GM21825 (cell line): ENCODE data around the gene NGLY1.

ENCODE experiments used
- ATAC-seq: cut with Tn5 transposase; IDR thresholded peaks from one replicate; pipeline ENCODE4 v1.9.1; 2021; ENCODE audit warnings: mild to moderate bottlenecking, moderate library complexity; ENCODE audit not compliant: unreplicated experiment

Gene NGLY1, protein sequence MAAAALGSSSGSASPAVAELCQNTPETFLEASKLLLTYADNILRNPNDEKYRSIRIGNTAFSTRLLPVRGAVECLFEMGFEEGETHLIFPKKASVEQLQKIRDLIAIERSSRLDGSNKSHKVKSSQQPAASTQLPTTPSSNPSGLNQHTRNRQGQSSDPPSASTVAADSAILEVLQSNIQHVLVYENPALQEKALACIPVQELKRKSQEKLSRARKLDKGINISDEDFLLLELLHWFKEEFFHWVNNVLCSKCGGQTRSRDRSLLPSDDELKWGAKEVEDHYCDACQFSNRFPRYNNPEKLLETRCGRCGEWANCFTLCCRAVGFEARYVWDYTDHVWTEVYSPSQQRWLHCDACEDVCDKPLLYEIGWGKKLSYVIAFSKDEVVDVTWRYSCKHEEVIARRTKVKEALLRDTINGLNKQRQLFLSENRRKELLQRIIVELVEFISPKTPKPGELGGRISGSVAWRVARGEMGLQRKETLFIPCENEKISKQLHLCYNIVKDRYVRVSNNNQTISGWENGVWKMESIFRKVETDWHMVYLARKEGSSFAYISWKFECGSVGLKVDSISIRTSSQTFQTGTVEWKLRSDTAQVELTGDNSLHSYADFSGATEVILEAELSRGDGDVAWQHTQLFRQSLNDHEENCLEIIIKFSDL

GRCh38 chr3:25782938-25783660, at the start of gene NGLY1:
TSS of gene NGLY1 (minus strand) at chr3:25783443. CDS start at chr3:25783390, 53 bp downstream.
- peak; percentile 74 for ATAC-seq

GRCh38 chr3:25831578-25831977, 48.3 kb upstream of the NGLY1 start:
- ATAC-seq = no peak

- no peak for ATAC-seq
These were observed 47.4 kb upstream of the NGLY1 start for GRCh38 chr3:25830373-25831280.

DNA sequence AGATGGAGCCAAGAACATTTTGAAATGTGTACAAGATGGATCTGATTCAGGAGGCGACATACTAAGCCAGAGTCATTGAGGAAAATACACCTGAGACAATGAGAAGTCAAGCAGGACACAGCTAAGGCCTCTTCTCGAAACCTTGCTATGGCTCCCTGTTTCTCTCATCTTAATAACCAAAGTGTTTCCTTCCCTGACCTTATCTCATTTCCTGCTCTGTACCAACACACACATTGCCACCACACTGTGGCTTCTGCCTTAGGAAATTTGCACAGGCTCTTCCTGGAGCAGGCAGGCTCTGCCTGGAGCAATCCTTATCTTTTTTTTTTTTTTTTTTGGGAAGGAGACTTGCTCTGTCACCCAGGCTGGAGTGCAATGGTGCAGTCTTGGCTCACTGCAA, 43.3 kb upstream of the NGLY1 start:
- no peak for ATAC-seq

DNA sequence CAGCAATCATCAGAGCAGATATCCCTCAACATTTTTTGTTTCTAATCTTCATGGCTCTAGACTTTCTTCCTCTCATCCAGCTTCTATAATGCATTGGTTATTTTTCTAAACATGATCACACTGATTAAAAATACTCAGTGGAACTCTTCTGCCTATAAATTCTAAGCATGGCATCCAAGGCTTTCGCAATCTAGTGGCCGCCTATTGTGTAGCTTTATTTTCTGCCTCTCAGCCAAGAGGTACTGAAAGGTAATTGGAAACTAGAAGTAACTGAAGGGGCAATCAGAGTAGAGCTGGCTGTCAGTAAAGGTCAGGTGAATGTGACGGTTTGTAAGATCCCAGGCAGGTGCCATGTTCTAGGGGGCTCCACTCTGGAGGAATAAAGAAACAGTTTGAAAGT, 40.1 kb upstream of the NGLY1 start:
- no peak for ATAC-seq

DNA sequence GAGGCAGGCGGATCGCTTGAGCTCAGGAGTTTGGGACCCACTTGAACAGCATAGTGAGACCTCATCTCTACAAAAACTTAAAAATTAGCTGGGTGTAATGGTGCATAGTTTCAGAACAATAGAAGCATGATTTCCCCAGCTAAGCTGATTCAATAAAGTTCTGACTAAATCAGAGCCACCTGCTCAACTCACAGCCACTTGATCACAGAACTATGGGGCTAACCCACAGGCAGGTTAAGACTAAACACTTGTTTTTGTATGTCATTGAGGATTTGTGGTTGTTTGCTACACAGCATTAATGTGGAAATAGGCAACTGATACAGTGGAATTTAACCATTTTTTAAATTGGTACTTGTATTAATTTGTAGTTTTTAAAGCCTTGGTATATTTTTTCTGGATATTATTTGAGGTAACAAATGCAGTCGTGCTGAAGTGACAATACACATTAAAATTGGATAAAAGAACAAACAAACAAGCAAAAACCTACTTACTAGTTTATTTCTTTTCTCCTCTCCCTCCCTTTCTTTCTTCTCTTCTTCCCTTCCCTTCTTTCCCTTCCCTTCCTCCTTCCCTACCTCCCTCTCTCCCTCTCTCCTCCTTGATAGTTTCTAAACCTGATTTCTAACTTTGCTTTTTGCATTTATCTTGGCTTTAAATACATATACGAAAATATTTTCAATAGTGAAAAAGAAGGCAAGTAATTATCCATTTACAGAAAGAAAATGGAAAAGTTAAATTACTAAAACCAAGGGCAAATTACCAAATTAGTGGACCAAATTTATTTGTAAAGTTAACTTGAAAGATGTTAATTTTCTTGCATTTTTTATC, 38.7 kb upstream of the NGLY1 start:
- no peak for ATAC-seq

GRCh38 chr3:25820816-25821486, 37.7 kb upstream of the NGLY1 start:
- ATAC-seq = no peak

- ATAC-seq = no peak
These were observed 37.1 kb upstream of the NGLY1 start for GRCh38 chr3:25820366-25820765.

- no peak for ATAC-seq
These were observed 35.1 kb upstream of the NGLY1 start for GRCh38 chr3:25818335-25818734.

DNA sequence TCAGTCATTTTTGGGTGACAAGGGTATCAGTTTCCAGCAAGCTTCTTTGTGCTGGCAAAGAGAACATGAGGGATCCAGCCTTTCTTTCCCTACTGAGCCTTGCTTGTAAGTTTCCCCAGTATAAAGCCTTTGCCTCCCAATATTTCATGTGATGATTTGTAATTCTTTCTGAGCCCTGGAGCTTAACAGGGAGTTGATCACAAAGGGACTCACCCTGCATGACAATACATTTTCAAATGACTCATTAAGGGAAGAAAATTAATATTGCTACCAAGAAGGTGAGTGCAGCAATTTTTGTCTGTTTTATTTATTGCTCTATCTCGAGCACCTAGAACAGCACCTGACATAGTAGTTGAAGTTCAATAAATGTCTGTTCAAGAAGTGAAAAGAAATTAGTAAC, 34.4 kb upstream of the NGLY1 start:
- ATAC-seq = no peak

DNA sequence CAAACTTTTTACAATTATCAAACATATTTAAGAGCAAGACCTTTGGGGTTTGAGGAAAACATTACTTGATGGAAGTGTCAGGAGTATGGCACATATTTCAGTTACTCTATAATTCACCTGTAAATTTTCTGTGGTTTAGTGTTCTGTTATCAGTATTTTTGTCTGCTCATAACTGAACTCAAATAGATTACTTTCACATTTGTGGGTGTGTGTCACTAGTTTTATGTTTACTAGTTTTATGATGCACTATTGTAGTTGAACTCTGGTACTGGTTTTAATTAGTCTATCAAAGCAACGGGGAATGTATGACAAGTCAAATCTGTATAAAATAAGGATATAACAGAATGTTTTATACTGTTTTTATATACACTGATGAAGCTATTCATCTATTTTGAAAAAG, 33.9 kb upstream of the NGLY1 start:
- no peak for ATAC-seq

DNA sequence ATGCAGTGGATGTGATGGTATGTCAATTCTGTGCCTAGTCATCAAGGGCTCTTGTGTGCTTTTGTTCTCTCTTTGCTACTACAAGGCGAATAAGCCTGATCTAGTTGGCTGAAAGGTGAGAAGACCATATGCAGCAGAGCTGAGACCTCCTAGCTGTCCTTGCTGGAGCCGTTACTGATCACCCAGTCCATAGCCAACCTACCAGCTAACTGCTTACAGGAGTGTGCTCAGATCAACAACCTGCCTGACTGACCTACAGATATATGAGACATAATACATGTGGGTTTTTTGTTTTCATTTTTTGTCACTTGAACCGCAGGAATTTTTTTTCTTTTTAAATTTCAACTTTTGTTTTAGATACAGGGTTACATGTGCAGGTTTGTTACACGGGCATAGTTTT, 29.4 kb upstream of the NGLY1 start:
- ATAC-seq = no peak

- no peak for ATAC-seq
These were observed 21.4 kb upstream of the NGLY1 start for GRCh38 chr3:25804676-25805075.

GRCh38 chr3:25803833-25804232, 20.6 kb upstream of the NGLY1 start:
- no peak for ATAC-seq

DNA sequence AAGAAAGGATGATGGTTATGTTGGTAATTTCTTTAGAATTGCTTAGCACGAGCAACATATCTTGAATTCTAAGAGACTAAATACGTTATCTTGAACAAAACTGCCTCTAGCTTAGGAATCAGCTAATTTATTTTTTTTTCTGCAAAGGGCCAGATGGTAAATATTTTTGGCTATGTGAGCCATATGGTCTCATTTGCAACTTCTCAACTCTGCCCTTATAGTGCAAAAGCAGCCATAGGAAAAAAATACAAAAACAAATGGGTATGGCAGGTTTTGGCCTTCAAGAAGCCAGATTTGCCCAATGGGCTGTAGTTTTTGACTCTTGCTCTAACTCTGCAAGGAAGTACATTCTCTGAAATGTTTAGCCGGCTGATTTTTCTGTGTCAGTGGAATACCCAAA, 18.5 kb upstream of the NGLY1 start:
- ATAC-seq = no peak

DNA sequence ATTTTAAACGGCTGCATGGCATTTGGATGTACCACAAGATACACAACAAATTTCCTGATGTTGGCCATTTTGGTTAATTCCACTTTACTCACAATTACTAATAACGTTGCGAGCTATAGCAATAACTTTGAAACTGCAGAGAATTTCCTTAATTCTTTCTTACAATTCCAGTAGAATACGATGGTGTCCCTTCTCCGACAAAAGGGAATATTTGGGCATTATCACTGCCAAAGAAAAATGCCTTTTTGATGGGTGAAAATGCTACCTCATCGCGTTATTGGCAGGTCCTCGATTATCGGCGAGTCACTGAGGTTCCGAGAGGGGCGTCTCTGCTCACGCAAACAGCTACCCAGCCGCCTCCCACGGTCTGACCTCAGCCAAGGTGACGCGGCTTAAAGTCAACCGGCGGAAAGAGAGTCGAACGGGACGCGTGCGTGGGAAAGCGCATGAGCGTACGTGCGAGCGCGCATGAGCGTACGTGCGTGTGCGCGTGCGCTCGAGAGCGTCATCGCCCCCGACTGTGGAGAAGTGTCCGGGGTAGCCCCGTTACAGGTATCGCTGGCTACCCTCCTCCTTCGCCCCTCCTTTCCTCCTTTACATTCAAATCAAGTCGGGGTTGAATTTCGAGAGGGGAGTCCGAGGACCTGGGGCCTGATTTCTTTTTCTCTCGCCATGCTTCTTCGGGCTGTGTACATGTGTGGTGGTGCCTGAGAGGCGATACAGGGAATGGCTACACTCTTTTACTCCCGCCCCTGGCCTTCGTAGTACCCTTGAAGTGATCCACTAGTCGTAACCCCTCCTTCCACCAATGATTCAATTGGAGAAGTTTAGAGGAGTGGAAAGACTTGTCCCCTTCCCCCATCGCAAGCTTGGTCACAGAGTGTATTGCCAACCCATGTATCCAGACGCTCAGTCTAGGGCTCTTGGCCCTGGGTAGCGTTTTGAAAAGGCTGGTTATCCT, 6.6 kb upstream of the NGLY1 start, which contains the start of gene OXSM:
Gene OXSM (plus strand): TSS at position 495 of the 961 bp plus-strand sequence. CDS start 931 bp downstream, outside the sequence.
- peak; percentile 94 for ATAC-seq

- no peak for ATAC-seq
These were observed 6.0 kb upstream of the NGLY1 start for GRCh38 chr3:25789209-25789595.

GRCh38 chr3:25787689-25788088, 4.4 kb upstream of the NGLY1 start:
- ATAC-seq = no peak
